ENCODE results near the gene GPATCH4.

- TF ChIP-seq CTCF (conservative IDR thresholded peaks at IDR 0.05; ENCODE audit: low read depth, low read length) (no peak), EZH2 (IDR thresholded peaks at IDR 0.05; ENCODE audit: borderline replicate concordance, low read depth, low read length, poor library complexity, severe bottlenecking) (no peak)
These were observed 47.2 kb upstream of the GPATCH4 start for GRCh38 chr1:156648496-156648895.

Data from A673 (cell line).